GM21381 (cell line): ENCODE results near the gene FKRP.

ENCODE experiments used
- ATAC-seq: cut with Tn5 transposase; IDR thresholded peaks from one replicate; pipeline ENCODE4 v1.9.1; 2021; ENCODE audit warnings: mild to moderate bottlenecking, moderate library complexity; ENCODE audit not compliant: unreplicated experiment

FKRP gene

GRCh38 chr19:46731584-46731983 lies 14.3 kb upstream of the FKRP start:
- no peak for ATAC-seq

DNA sequence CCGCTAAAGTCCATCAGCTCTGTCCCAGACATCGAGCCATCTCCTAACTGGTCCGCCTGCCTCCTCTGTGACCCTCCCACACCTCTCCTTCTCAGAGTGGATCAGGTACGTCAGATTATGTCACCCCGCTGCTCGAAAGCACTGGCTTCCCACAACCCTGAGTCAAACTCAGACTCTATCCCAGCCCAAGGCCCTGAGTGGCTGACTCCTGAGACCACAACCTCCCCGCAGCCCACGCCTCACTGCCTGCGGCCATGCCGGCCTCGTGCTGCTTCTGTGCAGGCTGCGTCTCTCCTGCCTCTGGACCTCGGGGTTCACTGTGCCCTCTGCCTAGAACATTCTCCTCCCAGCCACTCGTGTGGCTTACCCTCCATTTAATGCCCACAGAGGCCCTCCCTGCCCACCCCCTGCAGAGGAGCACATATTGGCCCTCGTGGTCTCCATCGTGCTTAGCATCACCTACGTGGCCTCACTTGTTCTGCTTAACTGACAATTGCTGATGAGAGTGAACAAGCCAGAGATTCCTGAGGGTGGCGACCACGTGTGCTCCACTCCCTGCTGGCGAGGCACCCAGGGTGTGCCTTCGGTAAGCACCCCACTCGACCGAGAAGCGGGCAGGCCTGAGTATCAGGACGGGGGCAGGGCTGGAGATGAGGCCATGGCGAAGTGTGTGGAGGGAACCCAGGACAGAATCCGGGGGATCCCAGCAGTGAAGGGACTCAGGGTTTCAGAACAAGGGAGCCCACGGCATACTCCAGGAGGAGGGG lies 13.5 kb upstream of the FKRP start:
- no peak for ATAC-seq

- ATAC-seq, result no peak
Observed at GRCh38 chr19:46732966-46733689, 12.7 kb upstream of the FKRP start.

DNA sequence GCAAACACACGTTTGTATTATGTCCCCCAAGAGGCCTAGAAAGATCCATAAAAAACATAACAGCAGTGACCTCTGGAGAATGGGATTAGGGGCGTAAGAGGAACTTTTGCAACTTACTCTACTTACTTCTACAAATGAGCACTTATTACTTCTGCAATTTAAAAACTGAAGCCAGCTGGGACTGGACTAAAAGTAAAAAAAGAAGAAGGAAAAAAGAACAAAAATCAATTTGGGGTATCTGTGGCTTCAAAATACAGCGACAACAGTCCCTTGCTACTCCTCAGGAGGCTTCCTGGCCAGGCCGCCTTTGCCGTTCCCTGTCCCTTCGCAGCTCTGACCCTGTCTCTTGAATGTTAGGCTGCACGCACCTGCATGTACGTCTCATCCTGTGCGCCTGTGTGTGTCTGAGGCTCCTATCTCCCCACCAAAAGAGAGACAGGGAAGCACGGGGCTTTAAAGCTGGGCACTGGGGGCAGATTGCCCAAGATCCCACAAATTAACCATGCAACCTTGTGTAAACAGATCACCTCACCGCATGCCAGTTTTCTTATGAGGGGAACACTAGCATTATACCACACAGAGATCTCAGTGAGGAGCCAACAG lies 12.1 kb upstream of the FKRP start:
- no peak for ATAC-seq

GRCh38 chr19:46736531-46737297 lies 9.1 kb upstream of the FKRP start:
- no peak for ATAC-seq

GRCh38 chr19:46737298-46737654 lies 8.6 kb upstream of the FKRP start:
- no peak for ATAC-seq

- ATAC-seq, result no peak
Observed at GRCh38 chr19:46737761-46738171, 8.1 kb upstream of the FKRP start.

DNA sequence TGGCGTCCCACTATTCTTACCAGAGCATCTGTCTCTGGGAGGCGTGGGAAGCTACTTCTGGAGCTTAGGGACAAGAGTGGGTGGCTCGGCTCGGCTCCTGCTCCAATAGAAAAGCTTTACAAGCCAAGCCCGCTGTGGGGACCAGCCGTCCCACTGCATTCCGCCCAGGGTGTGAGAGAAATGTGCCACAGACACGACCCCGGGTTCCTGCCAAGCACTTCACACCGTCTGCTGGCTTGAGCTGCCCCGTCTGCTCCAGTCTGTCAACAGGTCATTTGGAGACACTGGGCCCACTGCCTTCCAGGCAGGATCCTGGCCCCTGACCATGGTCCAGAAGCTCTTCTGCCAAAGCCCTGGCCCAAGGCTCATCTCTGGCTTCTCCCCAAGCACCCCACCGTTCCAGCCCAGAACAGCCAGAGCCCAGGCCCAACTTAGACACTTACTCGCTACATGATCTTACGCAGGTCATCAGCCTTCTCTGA lies 6.5 kb upstream of the FKRP start:
- no peak for ATAC-seq

DNA sequence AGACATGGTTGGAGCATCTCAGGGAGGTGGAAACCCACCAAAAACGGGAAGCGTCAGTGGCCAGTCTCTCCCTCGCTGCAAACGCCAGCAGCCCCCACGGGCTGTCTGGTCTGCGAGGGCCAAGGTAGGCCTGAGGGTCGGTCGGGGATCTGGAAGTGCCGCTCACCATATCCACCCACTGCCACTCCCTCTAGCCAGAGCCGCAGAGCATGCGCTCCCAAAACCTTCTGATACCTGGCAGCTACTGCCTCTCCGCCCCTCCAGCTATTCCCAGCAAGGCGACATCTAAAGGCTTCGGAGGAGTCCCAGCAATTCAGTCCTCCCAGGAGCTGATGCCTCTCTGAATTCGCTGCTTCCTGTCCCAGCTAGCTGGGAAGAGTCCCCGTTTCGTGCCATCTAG lies 4.4 kb upstream of the FKRP start:
- ATAC-seq, result no peak

GRCh38 chr19:46742926-46743480 lies 2.9 kb upstream of the FKRP start:
- no peak for ATAC-seq

DNA sequence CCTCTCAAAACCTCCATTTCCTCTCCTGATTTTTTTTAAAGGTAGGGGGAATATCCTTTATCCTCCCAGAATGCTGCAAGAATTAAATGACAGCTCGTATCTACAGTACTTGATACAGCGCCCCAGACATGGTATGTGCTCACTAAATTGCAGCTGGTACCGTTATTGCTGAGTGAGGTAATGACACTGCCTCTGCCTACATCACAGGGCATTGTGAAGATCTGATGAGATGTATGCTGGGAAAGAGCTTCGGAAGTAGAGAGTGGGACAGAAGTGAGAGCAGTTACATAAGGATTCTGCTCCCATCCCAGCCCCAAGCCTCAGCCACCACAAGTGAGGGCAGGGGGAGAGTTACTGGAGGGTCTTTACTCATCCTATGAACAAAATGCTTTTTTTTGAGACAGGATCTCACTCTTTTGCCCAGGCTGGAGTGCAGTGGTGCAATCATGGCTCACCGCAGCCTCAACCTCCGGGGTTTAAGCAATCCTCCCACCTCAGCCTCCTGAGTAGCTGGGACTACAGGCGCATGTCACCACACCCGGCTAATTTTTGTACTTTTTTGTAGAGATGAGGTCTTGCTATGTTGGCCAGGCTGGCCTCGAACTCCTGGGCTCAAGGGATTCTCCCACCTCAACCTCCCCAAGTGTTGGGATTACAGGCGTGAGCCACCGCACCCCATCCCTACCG lies 1.7 kb upstream of the FKRP start:
- ATAC-seq, result no peak

DNA sequence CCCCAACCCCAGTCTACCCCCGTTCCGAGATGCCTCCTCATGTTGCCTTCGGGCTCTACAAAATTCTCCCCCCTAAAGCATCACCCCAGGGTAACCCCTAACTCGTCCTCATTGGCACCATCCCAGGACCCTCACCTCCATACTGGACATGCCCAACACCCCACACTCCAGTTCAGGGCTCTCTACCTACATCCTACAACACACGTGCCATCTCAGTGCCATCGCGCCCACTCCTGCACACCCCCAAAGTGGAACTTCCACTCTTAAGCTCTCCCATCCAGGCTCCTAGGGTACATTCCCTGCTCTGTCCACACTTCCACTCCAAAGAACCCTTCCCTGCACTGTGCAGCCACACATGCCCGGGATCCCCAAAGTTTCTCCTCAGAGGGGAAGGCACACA lies 827 bp upstream of the FKRP start:
- ATAC-seq, result no peak

DNA sequence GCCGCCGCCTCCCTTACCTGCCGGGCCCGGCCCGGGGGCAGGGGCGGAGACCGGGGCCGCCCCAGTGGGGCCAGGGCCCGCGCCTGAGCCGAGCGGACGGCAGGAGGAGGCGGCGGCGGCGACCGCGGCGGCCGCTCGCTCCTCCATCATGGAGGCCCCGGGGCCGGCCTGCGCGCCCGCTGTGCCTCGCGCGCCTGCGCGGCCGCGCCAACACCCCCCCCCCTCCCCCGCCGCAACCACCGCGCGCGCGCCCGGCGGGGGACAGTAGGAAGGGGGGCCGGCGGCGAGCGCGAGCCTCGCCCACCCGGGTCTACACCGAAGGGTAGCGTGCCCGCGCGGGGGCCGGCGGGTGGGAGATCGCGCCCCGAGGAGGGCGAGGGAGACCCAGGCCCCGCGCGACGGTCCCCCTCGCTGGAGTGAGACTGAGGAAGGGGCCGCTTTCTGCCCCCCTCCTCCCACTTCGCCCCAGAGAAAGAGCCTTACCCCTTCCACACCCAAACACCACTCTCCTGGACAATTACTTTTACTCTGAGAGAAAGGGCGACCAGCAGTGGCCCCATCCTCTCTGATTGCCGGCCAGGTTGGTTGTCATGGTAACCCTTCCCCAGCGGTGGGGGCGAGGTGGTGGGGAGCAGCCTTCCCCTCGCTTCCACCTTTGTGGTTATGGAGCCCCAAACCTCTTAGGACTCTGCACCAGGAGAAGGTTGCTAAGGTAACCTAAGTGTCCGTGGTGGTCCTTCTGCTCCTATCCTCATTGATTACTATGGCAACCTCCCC lies 612 bp downstream of the FKRP start, which contains the start of gene STRN4:
Gene STRN4, minus strand, starts transcription at position 170 of the 777 bp plus-strand sequence. Its CDS starts 20 bp downstream, at position 150.
- peak; percentile 55 for ATAC-seq

DNA sequence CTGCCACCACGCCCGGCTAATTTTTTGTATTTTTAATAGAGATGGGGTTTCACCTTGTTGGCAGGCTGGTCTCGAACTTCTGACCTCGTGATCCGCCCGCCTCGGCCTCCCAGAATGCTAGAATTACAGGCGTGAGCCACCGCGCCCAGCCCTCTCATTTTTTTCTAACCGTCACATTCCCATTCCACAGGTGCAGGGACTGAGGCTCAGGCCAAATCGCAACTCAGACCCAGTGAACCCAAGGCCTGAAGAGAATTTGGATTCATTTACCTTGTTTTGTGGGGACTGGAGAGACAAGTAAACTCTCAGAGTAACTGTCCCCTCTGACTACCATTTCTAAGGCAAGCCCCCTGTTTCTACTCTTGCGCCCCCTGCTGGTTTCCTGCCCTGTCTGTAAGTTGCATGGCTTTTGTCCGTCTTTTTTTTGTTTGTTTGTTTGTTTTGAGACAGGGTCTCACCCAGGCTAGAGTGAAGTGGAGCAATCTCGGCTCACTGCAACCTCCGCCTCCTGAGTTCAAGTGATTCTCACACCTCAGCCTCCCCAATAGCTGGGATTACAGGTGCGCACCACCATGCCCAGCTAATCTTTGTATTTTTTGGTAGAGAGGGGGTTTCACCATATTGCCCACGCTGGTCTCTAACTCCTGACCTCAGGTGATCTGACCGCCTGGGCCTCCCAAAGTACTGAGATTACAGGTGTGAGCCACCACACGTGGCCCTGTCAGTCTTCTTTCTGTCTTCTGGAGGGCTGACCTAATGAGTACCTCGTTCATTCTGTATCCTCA lies 2.7 kb downstream of the FKRP start:
- no peak for ATAC-seq

DNA sequence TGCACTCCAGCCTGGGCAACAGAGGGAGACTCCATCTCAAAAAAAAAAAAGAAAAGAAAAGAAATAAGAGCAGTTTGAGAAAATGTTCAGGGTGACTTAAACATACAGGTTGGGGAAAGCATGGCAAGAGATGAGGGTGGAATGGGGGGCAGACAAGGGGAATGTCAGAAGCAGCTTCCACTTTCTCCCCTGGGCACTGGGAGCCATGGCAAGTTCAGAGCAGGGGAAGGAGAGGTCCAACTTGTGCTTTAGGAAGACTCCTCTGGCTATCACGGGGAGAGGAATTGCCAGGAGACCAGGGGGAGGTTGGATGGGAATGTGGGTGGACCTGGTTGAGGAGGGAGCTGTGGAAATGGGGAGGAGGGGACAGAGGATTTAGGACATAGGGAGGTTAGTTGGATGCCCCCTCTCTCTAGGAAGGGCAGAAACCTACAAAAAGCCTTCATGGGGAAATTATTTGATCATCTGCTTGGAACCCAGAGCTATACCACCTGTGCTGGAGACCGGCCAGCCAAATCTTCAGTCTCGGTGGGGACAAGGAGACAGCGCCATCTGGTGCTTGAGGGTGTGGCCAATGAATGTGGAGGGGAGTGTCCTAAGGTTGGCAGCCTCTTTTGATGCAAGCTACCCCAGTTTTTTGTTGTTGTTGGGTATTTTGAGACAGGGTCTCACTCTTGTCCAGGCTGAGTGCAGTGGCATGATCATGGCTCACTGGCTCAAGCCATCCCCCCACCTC lies 7.7 kb downstream of the FKRP start:
- ATAC-seq, result no peak

GRCh38 chr19:46755077-46755852 lies 9.4 kb downstream of the FKRP start:
- ATAC-seq, result no peak

- no peak for ATAC-seq
Observed at GRCh38 chr19:46755853-46756543, 10.1 kb downstream of the FKRP start.
